ENCODE data around the gene GFRA4.

GFRA4 gene

GRCh38 chr20:3611901-3612300, 51.3 kb downstream of the GFRA4 start:
- no peak for TF ChIP-seq TOX (CRISPR knock-in tag; IDR thresholded peaks at IDR 0.05; ENCODE audit: borderline replicate concordance)
- no peak for TF ChIP-seq SNAI2 (CRISPR knock-in tag; IDR thresholded peaks at IDR 0.05)
- TF ChIP-seq TCF4 (CRISPR knock-in tag; IDR thresholded peaks at IDR 0.05; ENCODE audit: borderline replicate concordance): no peak
- no peak for TF ChIP-seq ESRRG (CRISPR knock-in tag; IDR thresholded peaks at IDR 0.05)
- TF ChIP-seq CREB5 (CRISPR knock-in tag; IDR thresholded peaks at IDR 0.05; ENCODE audit: low read depth): no peak
- TF ChIP-seq BACH2 (CRISPR knock-in tag; IDR thresholded peaks at IDR 0.05; ENCODE audit: borderline replicate concordance): no peak
- TF ChIP-seq ZFP30 (CRISPR knock-in tag; IDR thresholded peaks at IDR 0.05): no peak
- TF ChIP-seq ZNF70 (CRISPR knock-in tag; IDR thresholded peaks at IDR 0.05): no peak
- TF ChIP-seq CSRNP3 (CRISPR knock-in tag; IDR thresholded peaks at IDR 0.05): no peak
- TF ChIP-seq RARB (CRISPR knock-in tag; IDR thresholded peaks at IDR 0.05): no peak
- TF ChIP-seq OSR1 (CRISPR knock-in tag; IDR thresholded peaks at IDR 0.05): no peak
- no peak for TF ChIP-seq PPARA (CRISPR knock-in tag; IDR thresholded peaks at IDR 0.05; ENCODE audit: borderline replicate concordance)
- no peak for TF ChIP-seq ZFP3 (CRISPR knock-in tag; IDR thresholded peaks at IDR 0.05)
- no peak for TF ChIP-seq ZC3H10 (CRISPR knock-in tag; IDR thresholded peaks at IDR 0.05)
- no peak for TF ChIP-seq ZNF8 (CRISPR knock-in tag; IDR thresholded peaks at IDR 0.05)
- no peak for TF ChIP-seq POU6F1 (CRISPR knock-in tag; IDR thresholded peaks at IDR 0.05; ENCODE audit: borderline replicate concordance, low read depth)
- ATAC-seq: no peak
